GM19035 (cell line): ENCODE measurements around the gene PTPRS.
"Not testable (repeated sequence)": the region's sequence is repeated elsewhere in the genome, so short reads cannot be mapped to it uniquely, and the experiment has no call there.

Experiments used
- ATAC-seq: cut with Tn5 transposase; IDR thresholded peaks from one replicate; pipeline ENCODE4 v1.9.1; 2021; ENCODE audit not compliant: unreplicated experiment

The PTPRS gene

DNA sequence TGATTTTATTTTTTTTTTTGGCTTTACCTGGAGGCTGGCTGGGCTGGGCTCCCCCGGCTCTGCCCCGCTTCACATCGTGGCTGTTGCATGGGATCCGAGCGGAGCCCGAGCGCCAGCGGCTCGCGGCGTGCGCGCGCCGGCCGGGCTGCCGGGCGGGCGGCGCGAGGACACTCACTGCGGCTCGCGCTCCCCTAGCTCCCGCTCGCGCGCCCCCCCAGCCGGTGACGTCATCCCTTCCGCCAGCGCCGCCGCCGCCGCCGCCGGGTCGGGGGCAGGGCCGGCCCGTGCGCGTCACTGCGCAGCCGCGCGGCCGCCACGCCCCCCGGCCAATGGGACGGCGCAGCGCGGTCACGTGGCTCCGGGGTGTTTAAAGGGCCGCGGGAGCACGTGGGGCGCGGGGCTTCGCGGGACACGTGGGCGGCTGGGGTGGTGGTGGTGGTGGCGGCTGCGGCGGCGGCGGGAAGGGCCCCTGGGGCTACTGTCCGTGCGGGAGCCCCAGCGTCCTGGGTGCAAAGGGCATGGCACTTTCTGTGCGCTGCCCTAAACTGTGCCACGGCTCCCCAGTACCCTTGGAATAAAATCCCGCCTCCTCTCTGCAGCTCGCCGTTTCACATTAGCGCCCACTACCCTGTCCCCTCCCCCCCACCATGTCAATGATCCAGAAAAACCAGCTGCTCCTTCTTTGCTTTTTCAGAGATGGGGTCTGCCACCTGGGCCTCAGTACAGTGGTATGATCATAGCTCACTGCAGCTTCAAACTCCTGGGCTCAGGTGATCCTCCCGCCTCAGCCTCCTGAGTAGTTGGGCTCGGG, at the start of gene PTPRS:
Gene PTPRS (minus strand): TSS at position 176 of the 811 bp plus-strand sequence. CDS start 54,672 bp downstream, outside the sequence.
- no peak for ATAC-seq

DNA sequence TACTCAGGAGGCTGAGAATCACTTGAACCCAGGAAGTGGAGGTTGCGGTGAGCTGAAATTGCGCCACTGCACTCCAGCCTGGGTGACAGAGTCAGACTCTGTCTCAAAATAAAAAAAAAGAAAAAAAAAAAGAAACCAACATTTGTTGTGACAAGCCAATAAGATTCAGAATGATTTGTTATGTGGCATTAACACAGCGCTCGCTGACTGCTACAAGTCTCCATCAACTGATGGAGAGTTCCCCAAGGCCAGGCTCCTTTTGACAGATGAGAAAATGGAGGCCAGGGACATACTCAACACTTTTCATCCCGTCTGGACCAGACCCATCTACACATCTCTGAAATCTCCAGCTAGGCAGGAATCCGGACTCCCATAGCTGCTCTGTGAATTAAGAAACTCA, 48.7 kb upstream of the PTPRS start:
- no peak for ATAC-seq

DNA sequence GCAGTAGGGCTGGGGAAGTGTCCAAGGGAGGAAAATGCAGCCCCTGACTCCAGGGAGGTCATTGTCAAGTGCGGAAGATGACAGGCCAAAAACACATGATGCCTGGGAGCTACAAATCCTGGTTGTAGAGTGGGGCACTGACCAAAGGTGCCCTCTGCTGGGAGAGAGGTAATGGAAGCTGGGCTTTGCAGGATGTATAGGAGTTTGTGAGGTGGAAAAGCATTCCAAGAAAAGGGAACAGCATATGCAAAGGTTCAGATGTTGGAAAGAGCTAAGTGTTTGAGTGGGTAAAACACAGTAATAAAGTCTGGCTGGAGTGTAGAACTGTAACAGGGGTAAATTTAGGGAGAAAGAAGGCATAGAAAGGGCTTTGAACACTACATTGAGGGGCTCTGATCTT, 46.9 kb upstream of the PTPRS start:
- ATAC-seq, result no peak

DNA sequence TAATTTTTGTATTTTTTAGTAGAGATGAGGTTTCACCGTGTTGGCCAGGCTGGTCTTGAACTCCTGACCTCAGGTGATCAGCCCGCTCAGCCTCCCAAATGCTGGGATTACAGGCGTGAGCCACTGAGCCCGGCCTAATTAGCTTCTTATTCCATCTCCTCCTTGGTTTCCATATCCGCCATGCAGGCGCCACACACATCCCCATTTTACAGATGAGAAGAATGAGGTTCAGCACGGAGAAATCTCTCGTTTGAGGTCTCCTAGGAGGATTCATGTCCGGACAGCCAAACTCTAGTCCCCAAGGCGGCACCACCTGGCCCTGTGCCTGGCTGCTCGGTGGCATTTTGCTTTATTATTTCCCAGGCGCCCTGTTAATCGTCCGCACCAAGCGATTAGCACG, 46.2 kb upstream of the PTPRS start:
- no peak for ATAC-seq

DNA sequence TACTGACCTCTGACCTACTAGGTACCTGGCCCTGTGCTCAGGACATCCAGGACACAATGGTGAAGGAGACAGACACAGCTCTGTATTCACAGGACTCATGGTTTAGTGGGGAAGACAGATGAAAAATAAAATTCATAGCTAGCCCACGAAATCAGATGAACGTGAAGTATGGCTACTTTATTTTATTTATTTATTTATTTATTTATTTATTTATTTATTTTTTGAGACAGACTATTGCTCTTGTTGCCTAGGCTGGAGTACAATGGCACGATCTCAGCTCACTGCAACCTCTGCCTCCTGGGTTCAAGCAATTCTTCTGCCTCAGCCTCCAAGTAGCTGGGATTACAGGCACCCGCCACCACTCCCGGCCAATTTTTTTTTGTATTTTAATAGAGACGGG, 40.6 kb upstream of the PTPRS start:
- ATAC-seq, result not testable (repeated sequence)

DNA sequence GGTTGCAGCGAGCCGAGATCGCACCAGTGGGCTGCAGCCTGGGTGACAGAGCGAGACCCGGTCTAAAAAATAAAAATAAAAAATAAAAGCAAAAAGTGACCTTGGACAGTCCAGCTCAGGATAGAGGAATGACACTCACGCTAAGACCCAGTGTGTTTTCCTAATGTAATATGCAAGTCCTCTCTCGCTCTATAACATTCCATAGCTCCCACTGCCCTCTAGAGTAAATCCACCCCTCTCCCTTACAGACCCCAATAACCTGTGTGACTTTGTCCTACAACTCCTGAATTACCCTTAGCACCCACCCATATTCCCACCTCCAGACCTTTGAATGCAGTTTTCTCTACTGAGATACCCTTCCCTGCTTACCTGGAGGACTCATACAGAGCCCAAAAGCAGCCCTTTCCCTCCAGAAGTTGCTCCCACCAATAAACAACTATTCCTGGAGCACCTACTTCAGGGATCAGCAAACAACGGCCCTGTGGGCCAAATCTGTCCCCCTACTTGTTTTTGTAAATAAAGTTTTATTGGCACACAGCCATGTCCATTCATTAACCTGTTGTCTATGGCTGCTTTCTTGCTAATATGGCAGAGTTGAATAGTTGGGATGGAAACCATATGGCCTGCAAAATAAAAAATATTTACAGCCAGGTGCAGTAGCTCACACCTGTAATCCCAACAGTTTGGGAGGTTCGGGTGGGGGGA, 39.8 kb upstream of the PTPRS start:
- ATAC-seq, result no peak

DNA sequence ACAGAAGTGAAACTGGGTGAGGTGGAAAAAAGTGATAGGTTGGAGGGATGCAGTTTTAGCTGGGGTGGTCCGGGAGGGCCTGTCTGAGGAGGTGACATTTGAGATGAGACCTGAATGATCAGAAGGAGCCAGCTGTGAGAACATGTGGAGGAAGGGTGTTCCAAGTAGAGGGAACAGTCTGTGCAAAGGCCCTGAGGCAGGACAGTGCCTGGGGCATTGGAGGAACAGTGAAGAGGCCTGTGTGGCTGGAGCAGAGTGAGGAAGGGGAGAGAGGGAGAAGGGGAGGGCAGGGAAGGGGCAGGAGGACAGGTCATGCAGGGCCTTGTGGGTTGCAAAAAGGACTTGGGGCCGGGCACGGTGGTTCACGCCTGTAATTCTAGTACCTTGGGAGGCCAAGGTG, 36.3 kb upstream of the PTPRS start:
- no peak for ATAC-seq

DNA sequence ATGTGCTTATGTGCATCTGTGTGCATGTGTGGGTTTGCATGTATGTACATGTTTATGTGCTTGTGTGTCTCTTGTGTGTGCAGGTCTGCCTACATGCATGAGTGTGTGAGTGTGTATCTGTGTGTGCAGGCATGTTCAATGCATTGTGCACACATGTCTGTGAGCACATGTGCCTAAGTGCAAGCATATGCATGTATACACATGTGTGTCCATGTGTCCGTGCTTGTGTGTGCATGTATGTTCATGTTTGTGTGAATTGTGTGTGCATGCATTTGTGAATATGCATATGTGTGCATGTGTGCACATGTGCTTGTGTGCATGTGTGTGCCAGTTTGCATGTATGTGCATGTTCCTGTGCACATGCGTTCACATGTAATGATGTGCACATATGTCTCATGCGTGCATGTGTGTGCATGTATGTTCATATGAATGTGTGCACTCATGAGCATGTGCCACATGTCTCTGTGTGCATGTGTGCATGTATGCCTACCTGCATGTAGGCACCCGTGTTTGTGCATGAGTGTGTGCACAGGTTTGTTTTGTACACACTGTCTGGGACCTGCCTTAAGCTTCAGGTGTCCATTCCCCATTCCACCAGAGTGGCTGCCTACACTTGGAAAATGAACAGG, 32.1 kb upstream of the PTPRS start:
- no peak for ATAC-seq

DNA sequence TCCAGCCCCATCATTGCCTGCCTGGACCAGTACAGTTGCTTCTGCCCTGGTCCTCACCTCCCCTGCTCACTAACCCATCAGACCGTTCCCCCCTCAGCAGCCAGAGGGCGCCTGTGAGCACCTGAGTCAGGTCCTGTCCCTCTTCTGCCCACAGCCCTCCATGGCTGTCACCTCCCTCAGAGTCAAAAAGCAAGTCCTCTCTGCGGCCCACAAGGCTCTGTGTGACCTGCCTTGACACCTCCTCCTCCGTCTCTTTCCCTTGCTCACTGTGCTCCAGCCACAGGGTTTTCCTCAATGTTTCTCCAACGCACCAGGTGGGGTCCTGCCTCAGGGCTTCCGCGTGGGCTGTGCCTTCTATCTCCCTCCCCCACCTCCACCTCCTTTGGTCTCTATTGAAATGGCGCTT, 29.4 kb upstream of the PTPRS start:
- ATAC-seq, result no peak

DNA sequence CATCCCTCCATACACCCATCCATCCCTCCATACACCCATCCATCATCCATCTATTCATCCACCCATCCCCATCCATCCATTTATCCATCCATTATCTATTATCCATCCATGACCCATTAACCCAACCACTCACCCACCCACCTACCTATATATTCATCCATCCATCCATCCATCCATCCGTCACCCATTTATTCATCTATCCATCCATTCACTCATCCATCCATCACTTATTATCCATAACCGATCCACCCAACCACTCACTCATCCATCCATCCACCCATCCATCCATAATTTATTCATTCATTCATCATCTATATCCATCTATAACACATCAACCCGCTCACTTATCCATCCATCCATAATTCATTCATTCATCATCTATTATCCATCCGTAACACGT, 28.7 kb upstream of the PTPRS start:
- ATAC-seq, result no peak

DNA sequence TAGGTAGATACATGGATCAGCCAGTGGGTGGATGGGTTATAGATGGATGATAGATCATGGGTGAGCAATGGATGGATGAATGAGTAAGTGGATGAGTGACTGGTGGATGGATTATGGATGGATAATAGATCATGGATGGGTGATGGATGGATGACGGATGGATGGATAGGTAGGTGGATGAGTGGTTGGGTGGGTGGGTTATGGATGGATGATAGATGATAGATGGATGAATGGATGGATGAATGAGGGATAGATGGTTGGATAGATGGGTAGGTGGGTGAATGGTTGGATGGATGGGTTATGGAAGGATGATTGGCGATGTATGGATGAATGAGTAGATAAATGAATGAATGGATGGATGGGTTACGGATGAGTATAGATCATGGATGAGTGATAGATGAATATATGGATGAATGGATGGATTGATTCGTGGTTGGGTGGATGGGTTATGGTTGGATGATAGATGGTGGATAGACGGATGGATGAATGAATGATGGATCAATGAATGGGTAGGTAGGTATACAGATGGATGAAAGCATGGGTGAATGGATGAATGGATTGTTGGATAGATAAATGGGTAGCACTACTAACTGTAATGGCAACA, 27.0 kb upstream of the PTPRS start:
- ATAC-seq, result no peak

DNA sequence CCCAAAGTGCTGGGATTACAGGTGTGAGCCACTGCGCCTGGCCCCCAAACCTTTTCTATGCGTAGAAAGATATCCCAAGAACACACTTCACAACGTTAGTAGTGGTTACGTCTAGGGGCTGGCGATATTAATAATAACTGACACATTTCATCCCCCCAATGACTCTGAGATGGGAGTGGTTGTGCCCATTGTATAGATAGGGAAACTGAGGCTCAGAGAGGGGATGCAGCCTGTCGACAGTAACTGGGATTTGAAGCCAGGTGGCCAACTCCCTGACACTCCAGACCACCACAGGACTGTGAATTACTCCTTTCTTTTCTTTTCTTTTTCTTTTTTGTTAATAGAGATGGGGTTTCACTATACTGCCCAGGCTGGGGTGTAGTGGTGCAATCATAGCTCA, 25.3 kb upstream of the PTPRS start:
- ATAC-seq, result no peak

DNA sequence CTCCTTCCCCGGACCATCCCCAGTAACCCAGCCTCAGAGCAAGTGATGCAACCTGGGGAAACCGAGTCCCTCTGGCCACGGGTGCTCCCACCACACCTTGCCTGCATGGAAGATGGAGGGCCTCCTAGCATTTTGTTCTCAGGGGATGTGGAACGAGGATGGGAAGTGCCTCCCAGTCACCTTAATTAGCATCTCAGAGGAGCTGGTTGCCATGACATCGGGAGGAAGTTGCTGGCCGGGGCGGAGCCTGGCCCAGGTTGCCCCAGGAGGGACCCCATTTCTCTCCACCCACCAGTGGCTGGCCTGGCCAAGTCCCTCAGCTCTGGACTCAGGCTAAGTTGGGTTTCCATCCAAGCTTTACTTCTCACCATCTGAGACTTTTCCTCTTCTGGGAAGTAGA, 24.1 kb upstream of the PTPRS start:
- ATAC-seq, result no peak

DNA sequence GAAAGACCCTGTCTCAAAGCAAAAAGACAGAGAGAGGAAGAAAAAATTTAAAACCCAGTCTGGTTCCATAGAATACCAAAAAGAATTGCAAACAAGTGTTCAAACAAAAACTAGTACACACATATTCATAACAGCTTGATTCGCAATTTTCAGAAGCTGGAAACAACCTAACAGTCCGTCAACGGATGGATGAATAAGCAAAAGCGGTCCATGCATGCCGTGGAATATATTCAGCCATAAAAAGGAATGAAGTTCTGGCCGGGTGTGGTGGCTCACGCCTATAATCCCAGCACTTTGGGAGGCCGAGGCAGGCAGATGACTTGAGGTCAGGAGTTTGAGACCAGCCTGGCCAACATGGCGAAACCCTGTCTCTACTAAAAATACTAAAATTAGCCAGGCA, 21.2 kb upstream of the PTPRS start:
- not testable (repeated sequence) for ATAC-seq

DNA sequence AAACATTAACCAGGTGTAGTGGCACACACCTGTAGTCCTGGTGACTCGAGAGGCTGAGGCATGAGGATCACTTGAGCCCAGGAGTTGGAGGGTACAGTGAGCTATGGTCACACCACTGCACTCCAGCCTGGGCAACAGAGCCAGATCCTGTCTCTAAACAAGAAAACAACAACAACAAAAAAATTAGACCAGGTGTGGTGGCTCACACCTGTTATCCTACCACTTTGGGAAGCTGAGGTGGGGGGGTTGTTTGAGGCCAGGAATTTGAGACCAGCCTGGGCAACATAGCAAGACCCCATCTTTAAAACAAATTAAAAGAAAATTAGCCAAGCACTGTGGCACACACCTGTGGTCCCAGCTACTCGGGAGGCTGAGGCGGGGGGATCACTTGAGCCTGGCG, 20.8 kb upstream of the PTPRS start:
- ATAC-seq, result no peak

DNA sequence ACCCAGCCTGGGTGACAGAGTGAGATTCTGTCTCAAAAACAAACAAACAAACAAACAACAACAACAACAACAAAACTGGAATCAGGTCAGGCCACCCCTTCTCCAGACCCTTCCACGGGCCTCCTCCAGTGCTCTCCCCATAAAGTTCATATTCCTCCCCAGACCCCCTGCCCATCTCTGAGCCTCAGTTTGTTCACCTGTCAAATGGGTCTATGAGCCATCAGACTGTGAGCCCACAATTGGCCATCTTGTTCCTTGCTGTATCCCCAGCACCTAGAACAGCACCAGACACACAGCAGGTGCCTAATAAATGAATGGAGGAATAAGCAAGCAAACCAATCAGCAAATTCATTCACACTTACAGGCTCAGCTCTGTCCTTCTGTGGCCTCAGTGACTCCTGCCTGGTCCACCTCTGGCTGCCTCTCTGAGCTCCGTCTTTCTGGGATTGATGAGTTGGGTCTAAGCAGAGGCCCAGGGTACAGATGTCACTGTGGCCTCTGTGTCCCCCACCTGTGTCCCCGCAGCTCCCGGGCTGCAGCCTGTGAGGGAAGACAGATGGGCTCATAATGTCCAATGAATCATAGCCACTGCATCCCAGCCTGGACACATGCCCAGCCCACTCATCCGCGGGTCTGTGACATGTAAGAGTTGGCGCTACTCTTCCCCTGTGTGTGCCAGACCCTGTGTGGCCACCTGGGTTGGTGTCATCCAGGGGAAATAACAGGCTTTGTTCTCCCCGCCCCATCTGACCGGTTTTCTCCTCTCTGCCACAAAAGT, 19.6 kb upstream of the PTPRS start:
- ATAC-seq, result no peak

DNA sequence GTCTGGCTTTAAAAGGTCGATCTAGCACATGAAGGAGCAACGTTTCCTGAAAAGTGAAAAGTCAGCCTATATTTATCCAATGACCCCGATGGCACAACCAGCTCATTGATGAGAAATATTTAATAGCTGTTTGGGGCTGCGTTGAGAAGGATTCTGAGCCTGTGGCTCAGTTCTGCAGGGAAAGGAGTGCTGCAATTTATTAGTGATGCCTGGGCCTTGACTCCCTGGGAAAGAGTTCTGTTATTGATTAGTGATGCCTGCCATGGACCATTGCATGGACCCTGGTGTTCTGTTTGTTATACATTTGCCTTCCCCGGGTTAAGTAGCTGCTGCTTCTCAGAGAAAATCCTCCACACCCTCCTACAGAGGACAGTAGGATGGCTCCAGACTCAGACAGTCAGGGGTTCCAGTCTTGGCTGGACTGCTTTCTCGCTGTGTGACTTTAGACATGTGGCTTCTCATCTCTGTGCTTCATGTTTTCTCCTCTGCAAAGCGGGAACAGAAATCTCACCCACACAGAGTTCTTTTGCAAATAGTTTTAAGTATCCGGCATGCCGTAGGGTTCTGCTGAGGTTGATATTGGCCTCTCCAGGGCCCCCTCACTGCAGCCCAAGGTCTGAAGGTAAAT, 17.7 kb upstream of the PTPRS start:
- no peak for ATAC-seq

DNA sequence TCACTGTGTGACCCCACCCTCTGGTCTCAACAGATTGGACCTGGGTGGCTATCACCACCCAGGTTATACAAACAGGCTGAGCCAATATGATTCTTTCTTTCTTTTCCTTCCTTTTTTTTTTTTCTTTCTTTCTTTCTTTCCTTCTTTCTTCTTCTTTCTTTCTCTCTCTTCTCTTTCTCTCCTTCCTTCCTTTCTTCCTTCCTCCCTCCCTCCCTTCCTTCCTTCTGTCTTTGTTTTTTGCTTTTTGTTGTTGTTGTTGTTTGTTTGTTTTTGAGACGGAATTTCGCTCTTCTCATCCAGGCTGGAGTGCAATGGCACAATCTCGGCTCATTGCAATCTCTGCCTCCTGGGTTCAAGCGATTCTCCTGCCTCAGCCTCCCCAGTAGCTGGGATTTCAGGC, 17.0 kb upstream of the PTPRS start:
- ATAC-seq, result no peak

DNA sequence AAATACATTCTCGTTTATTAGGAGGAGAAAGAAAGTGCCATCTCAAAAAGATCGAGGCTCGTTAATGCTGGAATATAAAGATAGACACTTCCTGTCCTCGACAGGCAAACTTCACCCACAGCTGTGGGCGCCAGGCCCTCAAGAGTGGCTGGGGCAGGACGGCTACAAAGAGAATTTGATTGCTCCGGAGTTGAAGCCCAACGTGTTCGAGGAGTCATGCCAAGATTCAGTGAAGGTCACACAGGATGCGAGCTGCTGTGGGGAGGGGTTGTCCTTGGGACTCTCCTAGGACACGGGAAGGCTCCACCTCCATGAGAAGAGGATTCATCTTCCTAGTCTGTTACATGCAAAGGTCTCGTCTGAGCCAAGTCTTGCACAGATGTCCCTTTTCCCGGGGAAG, 16.3 kb upstream of the PTPRS start:
- no peak for ATAC-seq

DNA sequence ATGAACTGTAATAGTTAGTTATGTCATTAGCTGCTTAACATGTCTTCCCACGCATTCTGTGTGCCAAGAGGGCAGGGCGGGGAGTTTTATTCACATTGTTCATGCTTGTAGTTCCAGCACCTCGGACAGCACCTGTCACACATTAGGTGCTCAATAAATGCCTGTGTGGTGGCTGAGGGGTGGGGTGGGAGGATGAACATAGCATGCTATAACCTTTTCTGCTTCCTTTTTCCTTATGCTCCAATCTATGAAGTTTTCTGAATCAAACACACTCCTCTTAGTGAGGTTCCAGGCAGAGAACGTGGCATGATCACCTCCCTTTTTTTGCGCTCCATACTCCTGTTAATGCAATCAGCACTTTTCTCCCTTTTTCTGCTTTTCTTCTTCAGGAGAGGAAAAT, 15.8 kb upstream of the PTPRS start:
- no peak for ATAC-seq

DNA sequence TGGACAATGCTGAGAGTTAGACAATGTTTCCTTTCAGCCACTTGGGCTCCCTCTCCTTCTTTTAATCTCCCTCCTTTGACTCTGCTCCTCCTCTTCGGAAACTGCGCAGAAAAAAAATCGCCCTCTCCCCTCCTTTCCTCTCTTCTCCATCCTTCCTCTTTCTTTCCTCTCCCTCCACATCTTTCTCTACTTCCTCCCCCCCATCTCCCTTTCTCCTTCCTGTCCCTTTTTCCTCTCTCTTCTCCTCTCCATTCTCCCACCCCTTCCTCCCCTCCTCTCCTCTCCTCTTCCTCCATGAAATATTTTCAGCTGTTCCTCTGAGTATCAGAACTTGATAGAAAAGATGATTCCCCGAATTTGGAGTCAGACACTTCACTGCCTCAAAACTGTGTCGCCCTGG, 15.1 kb upstream of the PTPRS start:
- ATAC-seq, result no peak
